ENCODE measurements around the gene TMEM62.

DNA sequence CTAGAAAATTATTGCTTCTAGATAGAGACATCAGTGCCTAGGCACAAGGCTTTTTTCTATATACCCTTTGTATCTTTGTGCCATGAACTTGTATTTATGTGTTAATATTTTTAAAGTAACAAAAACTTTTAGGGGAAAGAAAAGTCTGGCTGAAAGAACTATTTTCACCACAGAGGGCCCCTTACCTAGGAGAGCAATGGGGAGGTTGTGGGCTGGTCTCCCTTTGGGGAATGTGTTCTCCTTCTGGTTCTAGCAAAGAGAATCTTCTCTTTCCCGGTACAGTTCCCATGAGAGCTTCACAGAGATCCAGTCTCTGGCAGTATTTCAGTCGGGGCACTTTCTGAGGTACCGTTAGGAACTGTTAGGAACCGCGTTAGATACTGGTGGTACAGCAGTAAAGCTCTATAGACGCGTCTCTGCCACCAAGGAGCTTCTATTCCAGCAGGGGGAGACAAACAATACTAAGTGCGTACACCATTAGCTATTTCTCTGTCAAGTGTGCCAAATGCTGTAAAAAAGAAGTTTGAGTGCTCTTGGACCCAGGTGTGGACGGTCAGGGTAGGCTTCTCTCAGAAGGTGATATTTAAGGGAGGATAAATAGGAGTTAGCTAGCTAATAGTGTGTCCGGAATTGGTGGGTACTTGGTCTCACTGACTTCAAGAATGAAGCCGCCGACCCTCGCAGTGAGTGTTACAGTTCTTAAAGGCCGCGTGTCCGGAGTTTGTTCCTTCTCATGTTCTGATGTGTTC, 92.0 kb downstream of the TMEM62 start:
- TF ChIP-seq, protein P1, sequence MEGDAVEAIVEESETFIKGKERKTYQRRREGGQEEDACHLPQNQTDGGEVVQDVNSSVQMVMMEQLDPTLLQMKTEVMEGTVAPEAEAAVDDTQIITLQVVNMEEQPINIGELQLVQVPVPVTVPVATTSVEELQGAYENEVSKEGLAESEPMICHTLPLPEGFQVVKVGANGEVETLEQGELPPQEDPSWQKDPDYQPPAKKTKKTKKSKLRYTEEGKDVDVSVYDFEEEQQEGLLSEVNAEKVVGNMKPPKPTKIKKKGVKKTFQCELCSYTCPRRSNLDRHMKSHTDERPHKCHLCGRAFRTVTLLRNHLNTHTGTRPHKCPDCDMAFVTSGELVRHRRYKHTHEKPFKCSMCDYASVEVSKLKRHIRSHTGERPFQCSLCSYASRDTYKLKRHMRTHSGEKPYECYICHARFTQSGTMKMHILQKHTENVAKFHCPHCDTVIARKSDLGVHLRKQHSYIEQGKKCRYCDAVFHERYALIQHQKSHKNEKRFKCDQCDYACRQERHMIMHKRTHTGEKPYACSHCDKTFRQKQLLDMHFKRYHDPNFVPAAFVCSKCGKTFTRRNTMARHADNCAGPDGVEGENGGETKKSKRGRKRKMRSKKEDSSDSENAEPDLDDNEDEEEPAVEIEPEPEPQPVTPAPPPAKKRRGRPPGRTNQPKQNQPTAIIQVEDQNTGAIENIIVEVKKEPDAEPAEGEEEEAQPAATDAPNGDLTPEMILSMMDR (IDR thresholded peaks at IDR 0.05): peak; percentile 63 to 69 (median 65)
- no peak for TF ChIP-seq POLR2A (IDR thresholded peaks at IDR 0.05)

Measured in right lobe of liver (tissue), 4 donors.